Superior temporal gyrus (tissue), 1 donor: ENCODE data around the gene GYG1.

ENCODE experiments used
- DNase-seq: peaks from one replicate; pipeline ENCODE4 v3.0.0-alpha.2; 2016; ENCODE audit errors: extremely low spot score

The GYG1 gene

DNA sequence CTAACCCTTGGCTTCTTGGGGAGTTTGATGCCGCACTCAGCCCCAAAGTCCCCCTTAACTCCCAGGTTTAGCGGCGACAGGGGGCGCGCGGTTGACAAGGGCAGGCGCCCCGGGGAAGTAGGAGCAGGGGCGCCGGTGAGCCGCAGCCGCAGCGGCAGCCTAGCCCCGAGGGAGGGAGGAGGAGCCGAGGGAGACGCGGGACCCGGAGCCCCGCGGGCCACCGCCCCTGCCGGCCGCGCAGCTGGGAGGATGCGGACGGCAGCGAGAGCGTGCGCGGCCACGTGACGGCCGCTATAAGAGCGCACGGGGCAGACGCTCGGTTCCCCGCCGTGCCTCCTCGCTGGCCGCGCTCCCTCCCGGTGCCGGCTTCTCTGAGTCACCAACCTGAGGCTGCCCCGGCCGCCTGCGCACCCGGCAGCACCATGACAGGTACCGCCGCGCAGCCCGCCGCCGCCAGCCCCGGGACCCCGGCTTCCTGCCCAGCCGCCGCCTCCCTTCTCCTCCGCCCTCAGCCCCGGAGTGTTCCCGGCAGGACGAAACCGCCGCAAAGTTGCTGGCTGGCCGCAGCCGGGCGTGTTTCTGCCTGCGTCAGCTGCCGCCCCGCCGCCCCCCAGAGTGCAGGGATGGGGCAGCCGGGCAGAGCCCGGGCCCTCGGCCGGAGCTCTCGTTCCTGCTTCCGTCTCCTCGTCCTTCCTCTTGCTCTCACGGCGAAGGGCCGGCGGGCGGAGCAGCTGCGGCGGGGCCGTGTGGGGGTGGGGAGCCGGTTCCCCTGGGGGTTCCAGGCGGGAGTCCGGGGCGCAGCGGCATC, at the start of gene GYG1:
TSS of gene GYG1 (plus strand) at position 322 of the 808 bp plus-strand sequence. CDS start at position 423, 101 bp downstream.
- DNase-seq = peak; percentile 78

DNA sequence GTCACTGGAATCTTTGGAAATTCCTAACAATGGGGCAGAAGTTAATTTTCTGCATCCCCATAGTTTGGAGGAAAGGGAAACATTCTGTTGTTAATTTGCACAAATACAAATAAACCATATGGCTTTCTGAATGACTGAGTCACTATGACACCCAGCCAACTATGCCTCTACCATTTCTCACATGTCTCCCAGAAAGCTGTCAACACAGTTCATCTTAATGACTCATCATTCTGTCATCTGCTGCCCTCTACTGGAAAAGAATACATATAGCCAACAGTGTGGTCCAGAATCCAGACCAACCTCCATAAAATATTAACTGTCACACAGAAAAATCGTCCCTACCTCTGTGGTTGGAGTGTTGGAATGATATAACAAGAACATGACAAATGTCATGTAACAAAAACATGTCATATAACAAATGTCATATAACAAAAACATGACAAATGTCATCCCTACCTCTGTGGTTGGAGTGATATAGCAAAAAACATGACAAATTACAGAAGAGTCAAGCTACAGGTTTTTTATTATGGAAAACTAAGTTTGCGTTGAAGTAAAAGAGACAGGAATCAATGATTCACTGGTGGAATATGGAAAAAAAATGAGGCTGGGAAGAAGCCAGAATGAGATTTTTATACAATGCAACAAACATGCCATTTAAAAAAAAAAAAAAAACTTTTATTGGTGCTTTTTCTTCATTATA, 47.7 kb upstream of the GYG1 start:
- peak; percentile 96 for DNase-seq

DNA sequence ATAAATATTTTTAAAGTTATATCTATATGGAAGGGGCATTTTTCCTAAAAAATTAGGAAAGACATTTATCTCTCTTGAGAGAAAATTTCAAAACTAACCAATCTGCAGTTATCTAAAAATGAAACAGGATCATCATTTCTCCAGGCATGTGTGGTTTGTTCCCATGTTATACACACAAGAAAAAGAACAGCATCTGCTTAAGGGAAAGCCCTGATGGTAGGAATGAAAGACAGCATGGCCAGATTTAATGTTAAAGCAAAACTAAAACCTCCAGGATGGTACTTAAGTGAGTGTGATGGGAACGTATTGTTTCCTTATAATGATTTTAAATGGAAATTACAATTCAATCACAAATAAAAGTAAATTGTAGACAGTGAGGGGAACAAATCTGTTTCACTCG, 46.2 kb upstream of the GYG1 start:
- DNase-seq = no peak

DNA sequence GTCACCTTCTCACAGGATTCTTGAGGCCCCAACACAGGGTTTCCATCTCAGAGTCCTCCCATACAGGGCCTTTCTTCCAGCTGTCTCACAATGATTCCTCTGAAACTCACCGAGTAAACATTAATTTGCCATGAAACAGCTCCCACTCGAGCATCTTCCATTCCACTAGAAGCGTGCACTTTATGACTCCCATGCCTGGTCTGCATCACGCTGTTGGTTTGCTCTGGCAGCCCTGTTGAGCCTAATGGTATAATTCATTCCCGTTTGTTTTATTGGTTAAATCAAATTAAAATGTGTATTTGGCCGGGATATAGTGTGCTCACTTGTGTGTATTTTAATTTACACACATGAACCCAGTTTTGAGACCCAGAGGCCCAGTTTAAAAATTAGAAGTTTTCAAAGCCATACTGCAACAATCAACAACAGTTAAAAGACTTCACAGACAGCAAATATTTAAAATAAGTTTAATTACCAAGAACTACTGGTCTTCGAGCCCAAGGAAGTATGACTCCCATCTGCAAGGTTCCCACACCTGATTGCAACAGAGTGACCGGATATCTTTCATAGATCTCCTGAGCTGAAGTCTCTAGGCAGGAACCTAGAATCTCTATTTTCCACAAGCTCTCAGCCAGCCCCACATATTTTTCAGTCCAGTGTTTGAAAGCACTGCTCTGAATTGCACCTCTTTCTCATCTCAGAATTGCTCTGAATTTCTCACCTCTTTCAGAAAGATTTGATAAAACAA, 42.3 kb upstream of the GYG1 start:
- no peak for DNase-seq

- DNase-seq = no peak
Observed at GRCh38 chr3:148950806-148951205, 40.5 kb upstream of the GYG1 start.

- DNase-seq = peak; percentile 47
Observed at GRCh38 chr3:148951599-148952361, 39.6 kb upstream of the GYG1 start.

GRCh38 chr3:148953094-148953493, 38.2 kb upstream of the GYG1 start:
- DNase-seq = no peak

DNA sequence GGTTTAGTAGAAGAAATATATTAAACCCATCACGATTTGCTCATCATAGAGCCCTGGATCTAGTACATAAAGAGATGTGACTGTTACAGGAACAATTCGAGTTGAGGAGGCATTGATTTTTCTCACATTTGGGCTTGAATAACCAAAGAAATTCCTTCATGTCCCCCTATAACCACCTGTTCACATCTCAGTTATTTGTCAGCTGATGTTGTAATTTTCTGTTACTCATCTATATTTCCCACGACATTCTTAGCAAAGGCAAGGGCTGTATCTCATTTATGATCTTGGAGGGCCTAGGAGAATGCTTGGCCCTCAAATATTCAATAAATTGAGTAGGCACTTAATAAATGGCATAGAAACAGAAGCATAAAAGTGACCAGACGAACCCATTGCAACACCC, 36.4 kb upstream of the GYG1 start:
- DNase-seq = no peak

GRCh38 chr3:148955544-148956346, 35.6 kb upstream of the GYG1 start:
- peak; percentile 81 for DNase-seq

DNA sequence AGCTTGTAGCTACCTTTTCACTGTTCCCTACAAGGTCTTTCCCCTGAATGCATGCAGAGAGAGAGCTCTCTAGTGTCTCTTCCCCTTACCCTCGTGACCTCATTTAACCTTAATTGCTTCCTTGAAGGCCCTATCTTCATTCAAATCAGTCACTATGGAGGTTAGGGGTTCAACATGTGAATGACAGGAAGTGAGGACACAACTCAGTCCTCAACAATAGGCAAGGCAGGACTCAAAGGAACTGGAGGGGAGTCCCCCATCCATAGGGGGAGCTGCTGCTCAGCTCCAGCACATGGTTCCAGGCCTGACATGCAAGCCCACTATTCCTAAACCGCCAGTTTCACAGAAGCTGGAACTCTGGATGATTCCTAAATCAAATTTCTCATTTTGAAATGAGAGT, 33.8 kb upstream of the GYG1 start:
- DNase-seq = no peak

DNA sequence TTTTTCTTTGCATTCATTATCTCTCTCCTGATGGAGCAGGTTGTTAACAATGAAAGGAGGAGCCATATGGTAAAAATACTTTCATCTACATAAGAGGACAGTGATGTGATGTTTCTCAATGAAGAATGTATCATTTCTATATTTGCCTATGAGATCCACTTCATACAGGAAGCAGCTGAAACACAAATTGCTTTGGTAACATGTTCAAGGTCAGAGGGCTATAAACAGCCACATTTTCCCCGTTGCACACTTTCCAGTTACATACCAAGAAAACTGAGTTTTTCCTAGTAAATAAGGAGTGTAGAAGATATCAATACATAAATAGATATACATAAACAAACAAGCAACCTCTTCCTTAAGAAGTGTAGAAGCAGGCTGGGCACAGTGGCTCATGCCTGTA, 32.6 kb upstream of the GYG1 start:
- DNase-seq = no peak

- no peak for DNase-seq
Observed at GRCh38 chr3:148962513-148962912, 28.8 kb upstream of the GYG1 start.

- DNase-seq = no peak
Observed at GRCh38 chr3:148964809-148965208, 26.5 kb upstream of the GYG1 start.

- no peak for DNase-seq
Observed at GRCh38 chr3:148968321-148968720, 23.0 kb upstream of the GYG1 start.

DNA sequence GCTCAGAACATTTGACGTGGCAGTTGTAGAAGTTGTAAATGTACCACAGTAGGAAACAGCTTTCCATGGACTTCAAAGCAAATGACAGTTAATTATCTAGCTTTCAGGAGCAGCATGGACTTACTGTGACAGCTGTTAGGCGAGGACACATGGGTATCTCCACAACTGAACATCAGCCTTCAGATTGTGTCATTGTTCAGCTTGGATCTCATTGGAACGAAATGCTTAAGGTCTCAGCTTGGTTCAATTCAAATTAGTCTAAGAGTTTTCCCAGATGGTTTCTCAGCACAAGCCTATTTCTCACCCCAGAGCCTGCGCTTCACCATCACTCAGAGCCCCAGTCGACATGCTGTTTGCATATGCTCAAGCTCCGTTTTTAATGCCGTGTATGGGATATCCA, 21.1 kb upstream of the GYG1 start:
- DNase-seq = no peak

- DNase-seq = no peak
Observed at GRCh38 chr3:148971401-148972163, 19.8 kb upstream of the GYG1 start.

DNA sequence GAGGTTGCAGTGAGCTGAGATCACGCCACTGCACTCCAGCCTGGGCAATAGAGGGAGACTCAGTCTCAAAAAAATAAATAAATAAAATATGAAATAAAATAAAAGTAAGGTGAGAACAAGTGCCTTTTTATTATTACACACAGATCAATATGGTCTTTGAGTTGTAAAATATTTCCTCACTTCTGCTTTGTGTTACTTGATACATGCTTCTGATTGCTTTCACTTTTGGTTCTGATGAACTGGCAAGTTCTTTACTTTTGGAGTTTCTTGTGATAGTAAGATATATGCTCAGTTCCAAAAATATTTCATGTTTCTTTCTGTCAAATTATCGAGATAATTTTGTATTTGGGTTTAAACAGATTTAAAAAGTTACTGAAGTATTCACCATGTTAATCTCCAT, 16.6 kb upstream of the GYG1 start:
- no peak for DNase-seq

- DNase-seq = no peak
Observed at GRCh38 chr3:148975248-148975647, 16.1 kb upstream of the GYG1 start.

DNA sequence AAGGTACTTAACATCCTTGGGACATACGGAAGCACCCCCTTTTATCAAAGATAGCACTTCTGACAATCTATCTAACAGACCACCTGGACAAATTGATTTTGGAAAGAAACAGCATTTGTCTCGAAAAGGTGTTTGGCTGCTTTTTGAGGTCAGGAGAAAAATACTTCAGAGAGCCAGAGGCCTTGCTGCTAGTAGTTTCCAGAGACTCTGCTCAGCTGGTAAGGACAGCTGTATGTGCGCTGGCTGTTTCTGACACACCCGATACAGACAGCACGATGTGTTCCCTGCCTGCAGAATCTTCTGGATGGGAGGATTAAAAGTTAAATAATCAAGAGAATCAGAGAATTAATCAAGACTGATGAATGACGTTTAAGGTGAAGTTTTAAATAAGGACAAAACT, 15.6 kb upstream of the GYG1 start:
- DNase-seq = no peak

DNA sequence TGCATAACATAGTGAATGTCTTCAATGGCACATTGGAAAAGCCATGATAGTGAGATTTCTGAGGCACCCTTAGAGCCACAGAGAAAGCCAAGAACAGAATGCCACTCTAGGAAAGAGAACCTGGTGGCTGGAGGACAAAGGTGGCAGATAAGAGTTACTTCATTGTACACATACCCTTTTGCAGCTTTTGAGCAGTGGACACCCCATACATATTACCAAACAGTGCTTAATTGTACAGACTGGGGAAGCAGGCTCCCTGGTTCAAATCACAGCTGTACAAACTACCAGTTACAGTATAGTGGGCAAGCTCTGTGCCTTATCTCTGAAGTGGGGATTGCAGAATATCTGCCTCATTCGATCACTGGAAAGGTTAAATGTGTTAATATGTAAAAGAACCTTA, 10.1 kb upstream of the GYG1 start:
- DNase-seq = no peak
